Suprapubic skin (tissue), 4 donors: ENCODE data around the gene SOX13.

Experiments
- CTCF ChIP-seq, 2 donors: fragments of 200-600 bp in 1 of 2; fragments of 450-650 bp in 1 of 2; sonication (generic) in 1 of 2; IDR thresholded peaks; one replicate each; pipeline ENCODE4 v1.5.1; 2016 to 2019; ENCODE audit warnings: antibody characterized with exemption in 2 of 2, mild to moderate bottlenecking in 1 of 2, moderate library complexity in 1 of 2
- EP300 ChIP-seq: sonication (generic); formaldehyde crosslinking; IDR thresholded peaks from one replicate; pipeline ENCODE4 v1.6.1; 2017; ENCODE audit warnings: antibody characterized with exemption
- POLR2A ChIP-seq, 2 donors: fragments of 450-650 bp; IDR thresholded peaks; one replicate each; pipeline ENCODE4 v1.6.1; 2017; ENCODE audit warnings: antibody characterized with exemption in 2 of 2, mild to moderate bottlenecking in 2 of 2, moderate library complexity in 2 of 2
- POLR2AphosphoS5 ChIP-seq, 3 donors: sonication (generic); formaldehyde crosslinking; IDR thresholded peaks; one replicate each; pipeline ENCODE4 v1.6.1; 2017; ENCODE audit warnings: antibody characterized with exemption in 3 of 3

DNA sequence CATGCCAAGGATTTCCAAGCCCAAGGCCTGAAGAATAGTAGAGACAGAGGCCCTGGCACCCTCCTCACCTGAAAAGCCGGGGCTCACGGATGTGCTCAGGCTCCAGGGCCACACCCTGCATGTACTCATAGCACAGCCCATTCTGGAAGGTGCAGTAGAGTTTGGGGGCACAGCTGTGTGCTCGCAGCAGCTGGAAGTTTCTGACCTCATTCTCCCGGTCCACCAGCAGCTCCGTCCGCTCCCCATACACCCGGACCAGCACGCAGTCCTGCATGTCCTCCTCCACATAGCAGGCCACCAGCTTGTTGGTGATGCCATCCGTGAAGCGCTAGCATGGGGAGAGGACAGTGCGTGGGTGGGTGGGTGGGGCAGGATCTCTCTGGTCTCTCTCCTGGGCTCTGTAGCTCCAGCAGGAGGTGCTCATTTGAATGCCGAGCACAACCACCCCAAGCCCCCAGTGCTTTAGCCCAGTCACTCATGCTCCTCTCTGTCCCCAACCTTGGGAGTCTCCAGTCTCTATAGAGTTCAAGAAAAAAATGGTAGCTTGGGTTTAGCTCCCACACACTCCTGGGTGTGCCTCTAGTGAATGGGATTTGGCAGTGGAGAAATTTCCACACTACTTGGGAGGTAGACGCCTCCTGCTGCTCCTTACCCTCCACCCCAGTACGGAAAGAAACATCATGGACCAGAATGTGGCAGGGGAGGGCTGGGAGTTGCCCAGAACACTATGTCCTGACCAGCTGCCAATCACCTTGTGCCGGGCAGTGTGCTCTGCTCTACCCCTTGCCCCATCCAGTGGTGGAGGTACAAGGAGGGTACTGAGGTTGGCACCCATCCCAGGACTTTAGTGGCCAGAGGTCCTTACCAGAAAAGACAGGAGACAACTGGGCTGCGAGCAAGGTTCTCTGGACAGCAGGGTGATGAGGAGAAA lies 77.0 kb downstream of the SOX13 start:
- TF ChIP-seq CTCF (IDR thresholded peaks at IDR 0.05) (no peak), POLR2AphosphoS5 (IDR thresholded peaks at IDR 0.05) (peak in 1 of 3 donors; percentile 71), POLR2A (IDR thresholded peaks at IDR 0.05) (no peak), EP300 (no peak)
